DND-41 (cell line): ENCODE measurements around the gene ASB7.

Experiments
- CTCF ChIP-seq: IDR thresholded peaks from 2 replicates; pipeline ENCODE4 v1.5.1; 2012; ENCODE audit warnings: borderline replicate concordance, low read length, moderate library complexity, mild to moderate bottlenecking; ENCODE audit not compliant: poor library complexity, severe bottlenecking; ENCODE audit errors: extremely low read depth
- EZH2 ChIP-seq: IDR thresholded peaks from 3 replicates; pipeline ENCODE4 v1.6.1; 2012; ENCODE audit warnings: borderline replicate concordance, low read depth, mild to moderate bottlenecking, moderate library complexity, low read length, inconsistent platforms; ENCODE audit not compliant: severe bottlenecking

GRCh38 chr15:100580414-100580813, 22.0 kb upstream of the ASB7 start:
- TF ChIP-seq CTCF, result no peak
- TF ChIP-seq EZH2, result no peak
